DND-41 (cell line): Measurements from ENCODE around the gene DNAI7.

Source experiments
- ATAC-seq: fragments of 200-7000 bp; cut with Tn5 transposase; 3 replicates; pipeline ENCODE4 v1.9.1; 2021; ENCODE audit warnings: low read depth; ENCODE audit not compliant: insufficient read depth
- DNase-seq: peaks from one replicate; pipeline ENCODE4 v3.0.0-alpha.2; 2020
- H2AFZ ChIP-seq: 2 replicates; pipeline ENCODE4 v1.6.0; 2012; ENCODE audit warnings: low read depth, low read length
- H3K27ac ChIP-seq: 2 replicates; pipeline ENCODE4 v1.5.1; 2012; ENCODE audit warnings: low read length, inconsistent platforms
- H3K27me3 ChIP-seq: fragments of 200-600 bp; sonication (generic); 2 replicates; pipeline ENCODE4 v1.6.0; 2012; ENCODE audit warnings: low read length, mild to moderate bottlenecking, inconsistent platforms; ENCODE audit not compliant: insufficient read depth, poor library complexity
- H3K36me3 ChIP-seq: 2 replicates; pipeline ENCODE4 v1.5.1; 2012; ENCODE audit warnings: low read length, inconsistent platforms; ENCODE audit not compliant: insufficient read depth
- H3K4me1 ChIP-seq: 2 replicates; pipeline ENCODE4 v1.5.1; 2012; ENCODE audit warnings: mild to moderate bottlenecking, low read length; ENCODE audit not compliant: insufficient read depth
- H3K4me2 ChIP-seq: 2 replicates; pipeline ENCODE4 v1.6.0; 2012; ENCODE audit warnings: mild to moderate bottlenecking, moderate library complexity, low read length, inconsistent platforms; ENCODE audit not compliant: insufficient read depth
- H3K4me3 ChIP-seq, 2 experiments: fragments of 200-600 bp in 1 of 2; shearing (Covaris generic) in 1 of 2; 2 replicates each; pipeline ENCODE4 v1.5.1; 2012 to 2016; ENCODE audit warnings: inconsistent platforms in 2 of 2, low read length in 2 of 2, mild to moderate bottlenecking in 2 of 2, low read depth in 1 of 2, moderate library complexity in 1 of 2
- H3K79me2 ChIP-seq: 2 replicates; pipeline ENCODE4 v1.6.0; 2012; ENCODE audit warnings: low read length, inconsistent platforms; ENCODE audit not compliant: insufficient read depth
- H3K9ac ChIP-seq: 2 replicates; pipeline ENCODE4 v1.6.0; 2012; ENCODE audit warnings: low read depth, mild to moderate bottlenecking, inconsistent platforms, low read length, moderate library complexity
- H3K9me3 ChIP-seq: 2 replicates; pipeline ENCODE4 v1.5.1; 2012; ENCODE audit warnings: low read length, moderate library complexity, mild to moderate bottlenecking, inconsistent platforms; ENCODE audit not compliant: insufficient read depth, severe bottlenecking
- H4K20me1 ChIP-seq: 2 replicates; pipeline ENCODE4 v1.6.0; 2012; ENCODE audit warnings: low read length; ENCODE audit not compliant: insufficient read depth
- CTCF ChIP-seq: IDR thresholded peaks from 2 replicates; pipeline ENCODE4 v1.5.1; 2012; ENCODE audit warnings: borderline replicate concordance, low read length, moderate library complexity, mild to moderate bottlenecking; ENCODE audit not compliant: poor library complexity, severe bottlenecking; ENCODE audit errors: extremely low read depth
- EZH2 ChIP-seq: IDR thresholded peaks from 3 replicates; pipeline ENCODE4 v1.6.1; 2012; ENCODE audit warnings: borderline replicate concordance, low read depth, mild to moderate bottlenecking, moderate library complexity, low read length, inconsistent platforms; ENCODE audit not compliant: severe bottlenecking

DNAI7 gene

GRCh38 chr12:25079393-25079792, 115.6 kb downstream of the DNAI7 start:
- Histone ChIP-seq H3K79me2 (no peaks in the 10 kb centered on the region), H3K4me1 (no peaks in the 10 kb centered on the region), H3K27me3 (no peaks in the 10 kb centered on the region), H3K36me3 (peaks cover 50% of the 10 kb centered on the region), H3K9me3 (no peaks in the 10 kb centered on the region), H3K9ac (no peak overlapping the region), H2AFZ (no peak overlapping the region), H3K27ac (no peak overlapping the region), H3K4me3 (no peak overlapping the region), H4K20me1 (no peaks in the 10 kb centered on the region), H3K4me2 (no peak overlapping the region)
- DNase-seq, result no peak
- TF ChIP-seq CTCF (no peak), EZH2 (no peak)
- no peak for ATAC-seq

- Histone ChIP-seq H4K20me1 (no peaks in the 10 kb centered on the region), H3K36me3 (peaks cover 40% of the 10 kb centered on the region), H3K4me2 (no peak overlapping the region), H3K27ac (no peak overlapping the region), H3K9me3 (no peaks in the 10 kb centered on the region), H3K4me1 (no peaks in the 10 kb centered on the region), H3K9ac (no peak overlapping the region), H3K27me3 (no peaks in the 10 kb centered on the region), H3K79me2 (no peaks in the 10 kb centered on the region), H2AFZ (no peak overlapping the region), H3K4me3 (no peak overlapping the region)
- no peak for DNase-seq
- TF ChIP-seq CTCF (no peak), EZH2 (no peak)
- no peak for ATAC-seq
Measured at GRCh38 chr12:25074954-25075353, 120.0 kb downstream of the DNAI7 start.

GRCh38 chr12:25074113-25074512, 120.8 kb downstream of the DNAI7 start:
- Histone ChIP-seq H3K27me3 (no peaks in the 10 kb centered on the region), H3K4me3 (no peak overlapping the region), H3K9ac (no peak overlapping the region), H2AFZ (no peak overlapping the region), H3K4me2 (no peak overlapping the region), H3K27ac (no peak overlapping the region), H3K4me1 (no peaks in the 10 kb centered on the region), H4K20me1 (no peaks in the 10 kb centered on the region), H3K79me2 (no peaks in the 10 kb centered on the region), H3K36me3 (peaks cover 41% of the 10 kb centered on the region), H3K9me3 (no peaks in the 10 kb centered on the region)
- no peak for TF ChIP-seq CTCF
- TF ChIP-seq EZH2, result no peak
- DNase-seq (no peak), ATAC-seq (no peak)

- Histone ChIP-seq H3K9ac (no peak overlapping the region), H3K4me2 (no peak overlapping the region), H2AFZ (no peak overlapping the region), H3K27me3 (no peaks in the 10 kb centered on the region), H3K9me3 (no peaks in the 10 kb centered on the region), H3K79me2 (no peaks in the 10 kb centered on the region), H4K20me1 (no peaks in the 10 kb centered on the region), H3K36me3 (peaks cover 48% of the 10 kb centered on the region), H3K4me3 (no peak overlapping the region), H3K27ac (no peak overlapping the region), H3K4me1 (no peaks in the 10 kb centered on the region)
- ATAC-seq (no peak), DNase-seq (no peak)
- TF ChIP-seq CTCF (no peak), EZH2 (no peak)
Measured at GRCh38 chr12:25072906-25073650, 121.9 kb downstream of the DNAI7 start.
